Skeletal muscle cell (primary cell): ENCODE data around the gene DUSP7.

ENCODE experiments used
- DNase-seq: peaks from one replicate; pipeline ENCODE4 v3.0.0-alpha.2; 2010; ENCODE audit warnings: low read depth
- H3K4me3 ChIP-seq: 2 replicates; pipeline ENCODE4 v1.5.1; 2011; ENCODE audit warnings: low read depth, mild to moderate bottlenecking, control low read depth, low read length, moderate library complexity

The DUSP7 gene, protein sequence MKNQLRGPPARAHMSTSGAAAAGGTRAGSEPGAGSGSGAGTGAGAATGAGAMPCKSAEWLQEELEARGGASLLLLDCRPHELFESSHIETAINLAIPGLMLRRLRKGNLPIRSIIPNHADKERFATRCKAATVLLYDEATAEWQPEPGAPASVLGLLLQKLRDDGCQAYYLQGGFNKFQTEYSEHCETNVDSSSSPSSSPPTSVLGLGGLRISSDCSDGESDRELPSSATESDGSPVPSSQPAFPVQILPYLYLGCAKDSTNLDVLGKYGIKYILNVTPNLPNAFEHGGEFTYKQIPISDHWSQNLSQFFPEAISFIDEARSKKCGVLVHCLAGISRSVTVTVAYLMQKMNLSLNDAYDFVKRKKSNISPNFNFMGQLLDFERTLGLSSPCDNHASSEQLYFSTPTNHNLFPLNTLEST

DNA sequence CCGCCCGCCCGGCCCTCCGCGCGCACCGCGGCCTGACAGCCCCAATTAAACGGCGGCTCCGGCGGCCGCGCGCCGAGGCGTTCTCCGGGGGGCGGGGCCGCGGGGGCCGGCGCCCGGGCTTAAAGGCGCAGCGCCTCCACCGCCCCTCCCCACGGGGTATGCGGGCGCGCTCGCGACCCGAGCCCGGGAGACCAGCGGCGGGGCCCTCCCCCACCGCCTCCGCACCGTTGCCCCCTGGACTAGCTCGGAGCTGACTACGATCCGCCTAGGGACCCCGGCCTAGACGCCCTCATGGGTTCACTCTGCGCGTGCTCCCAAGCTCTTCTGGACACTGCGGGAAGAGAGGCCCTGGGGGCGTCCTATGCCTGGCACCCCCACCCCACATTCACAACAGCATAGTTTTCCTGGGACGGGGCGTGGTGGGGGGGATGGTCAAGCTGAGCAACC lies at the start of gene DUSP7:
Gene DUSP7, minus strand, starts transcription at position 51 of the 447 bp plus-strand sequence. CDS start 205 bp downstream, outside the sequence.
- DNase-seq: no peak

DNA sequence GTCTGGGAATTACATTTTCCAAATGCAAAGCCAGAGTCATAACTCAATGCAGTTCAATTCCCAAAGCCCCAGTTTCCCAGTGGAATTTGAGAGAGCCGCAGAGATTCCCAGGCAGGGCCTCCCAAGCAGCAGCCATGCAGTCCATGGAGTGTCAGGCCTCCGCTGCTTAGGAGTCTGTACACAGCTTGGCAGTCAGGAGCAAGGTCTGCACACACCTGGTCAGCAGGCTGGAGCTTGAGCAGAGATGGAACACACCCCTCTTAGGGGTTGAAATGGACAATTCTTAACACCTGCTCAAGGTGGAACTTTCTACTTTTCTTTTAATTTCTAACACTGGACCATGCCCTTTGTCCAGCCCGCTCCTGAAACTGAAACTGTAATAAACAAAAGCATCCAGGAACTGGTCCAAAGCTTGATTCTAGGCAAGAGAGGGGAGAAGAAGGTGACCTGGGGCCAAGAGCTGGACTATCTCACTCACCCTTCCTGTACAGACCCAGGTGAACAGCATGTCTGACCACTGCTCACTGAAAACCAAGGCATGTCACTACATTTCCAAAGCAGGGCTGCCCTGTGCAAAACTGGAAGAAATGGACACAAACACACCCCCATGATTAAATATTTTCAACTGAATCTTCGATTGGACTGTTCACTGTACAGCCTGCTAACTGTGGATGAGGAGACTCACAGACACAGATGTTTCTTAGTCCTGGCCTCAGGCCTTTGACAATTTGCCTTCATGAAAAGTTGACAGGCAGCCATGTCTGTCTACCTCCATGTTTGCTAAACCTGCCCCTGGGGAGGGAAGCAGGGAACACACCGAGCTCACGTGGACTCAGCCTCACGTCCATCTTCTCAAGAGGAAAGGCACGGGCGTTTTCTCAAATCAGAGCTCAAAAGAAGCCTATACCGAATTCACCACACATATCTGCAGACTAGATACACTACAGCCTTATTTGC lies 48.6 kb upstream of the DUSP7 start:
- DNase-seq: no peak
- H3K4me3 ChIP-seq: no peak overlapping the region

More for the DNA sequence above, at the start of gene DUSP7:
- H3K4me3 ChIP-seq: peak within 1 kb of the TSS; percentile 91

DNA sequence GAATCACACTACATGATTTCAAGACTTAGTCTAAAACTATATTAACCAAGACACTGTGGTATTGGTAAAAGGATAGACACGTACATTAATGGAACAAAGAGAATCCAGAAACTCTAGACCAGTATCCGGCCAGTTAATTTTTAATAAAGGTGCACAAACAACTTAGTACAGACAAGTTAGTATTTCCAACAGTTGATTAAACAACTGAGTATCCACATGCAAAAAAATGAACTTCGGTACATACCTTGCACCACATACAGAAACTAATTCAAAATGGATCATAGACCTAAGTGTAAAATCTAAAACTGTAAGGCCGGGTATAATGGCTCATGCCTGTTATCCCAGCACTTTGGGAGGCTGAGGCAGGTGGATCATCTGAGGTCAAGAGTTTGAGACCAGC lies 46.6 kb upstream of the DUSP7 start:
- no peak for DNase-seq
- no peak overlapping the region for H3K4me3 ChIP-seq

DNA sequence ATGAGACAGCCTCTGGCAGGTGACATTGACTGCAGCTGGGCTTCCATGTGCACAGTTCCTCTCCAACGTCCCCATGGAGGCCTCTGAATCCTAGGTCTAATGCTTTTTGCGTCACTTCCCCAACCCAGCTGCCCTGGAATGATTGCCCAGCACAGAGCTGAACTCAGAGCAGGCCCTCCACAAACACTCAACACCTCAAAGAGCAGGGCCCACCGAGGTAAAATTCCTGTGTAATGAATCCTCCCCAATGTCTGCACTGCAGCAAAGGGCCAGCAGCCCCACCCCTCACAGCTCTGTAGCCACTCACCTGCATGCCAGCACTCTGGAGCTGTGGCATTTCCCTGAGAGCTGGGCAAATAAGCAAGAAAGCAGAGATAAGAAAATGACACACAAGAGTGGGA lies 42.6 kb upstream of the DUSP7 start:
- DNase-seq: no peak

DNA sequence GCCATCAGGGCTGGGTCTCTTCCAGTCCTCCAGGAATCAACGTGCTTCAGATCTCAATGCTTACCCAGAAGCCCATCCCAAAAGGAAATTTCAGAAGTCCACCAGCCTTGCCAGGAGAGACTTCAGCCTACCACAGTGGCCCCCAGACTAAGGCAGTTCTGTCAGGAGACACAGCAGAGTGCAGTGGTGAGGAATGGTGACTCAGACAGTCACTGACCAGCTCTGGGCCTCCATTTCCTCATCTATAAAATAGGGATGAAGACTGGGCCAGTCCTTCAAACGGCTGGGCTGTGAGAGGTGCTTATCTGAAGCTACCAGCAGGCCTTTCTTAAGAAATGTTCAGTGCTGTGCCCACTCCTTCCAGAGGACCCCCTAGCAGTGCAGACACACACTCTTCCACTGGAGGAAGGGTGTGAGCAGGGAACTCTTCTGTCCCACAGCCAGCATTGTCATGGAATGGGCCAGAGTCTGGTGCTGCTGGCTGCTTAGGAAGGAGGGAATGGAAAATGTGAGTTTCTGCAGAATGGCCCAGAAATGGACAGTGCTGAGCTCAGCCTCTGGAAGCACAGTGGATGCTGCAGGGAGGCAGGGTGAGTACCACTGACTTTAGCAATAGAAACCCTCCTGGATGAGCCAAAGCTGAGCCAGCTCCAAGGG lies 41.6 kb upstream of the DUSP7 start:
- H3K4me3 ChIP-seq: no peak overlapping the region
- no peak for DNase-seq

More for the DNA sequence above, 42.6 kb upstream of the DUSP7 start:
- no peak overlapping the region for H3K4me3 ChIP-seq

DNA sequence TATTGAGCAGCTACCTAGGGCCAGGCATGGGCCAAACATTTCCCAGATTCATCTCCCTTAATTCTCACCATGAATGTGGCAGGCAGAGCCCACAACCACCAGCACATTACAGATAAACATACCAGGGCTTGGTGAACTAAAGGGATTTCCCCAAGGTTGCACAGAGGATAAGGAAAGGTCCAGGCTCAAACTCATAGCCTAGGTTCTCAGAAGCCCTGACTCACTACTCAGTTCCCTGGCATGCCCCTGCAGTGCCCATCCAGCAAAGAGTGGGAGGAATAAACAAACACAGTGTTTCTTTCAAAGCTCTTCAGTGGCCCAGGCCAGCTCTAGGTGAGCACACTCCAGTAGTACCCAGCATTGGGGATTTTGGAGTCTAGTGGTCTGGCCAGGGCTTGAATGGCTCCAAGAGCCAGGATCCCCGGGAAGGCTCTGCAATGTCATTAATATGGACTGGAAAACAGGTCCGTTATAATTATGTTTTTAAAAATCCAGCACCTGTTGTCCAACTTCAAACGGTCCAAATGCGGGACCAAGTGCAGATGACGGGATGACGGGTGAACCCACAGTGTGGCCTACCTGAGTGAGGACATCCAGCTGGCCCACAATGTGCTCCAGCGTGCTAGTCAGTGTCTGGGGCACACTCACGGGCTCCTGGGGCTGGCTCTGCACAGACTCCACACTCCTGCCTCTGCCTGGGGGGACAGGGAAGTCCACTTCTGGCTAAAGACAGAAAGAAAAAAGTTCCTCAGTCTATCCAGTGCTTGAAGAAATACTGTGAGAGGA lies 39.8 kb upstream of the DUSP7 start:
- no peak for DNase-seq
- H3K4me3 ChIP-seq: no peak overlapping the region

DNA sequence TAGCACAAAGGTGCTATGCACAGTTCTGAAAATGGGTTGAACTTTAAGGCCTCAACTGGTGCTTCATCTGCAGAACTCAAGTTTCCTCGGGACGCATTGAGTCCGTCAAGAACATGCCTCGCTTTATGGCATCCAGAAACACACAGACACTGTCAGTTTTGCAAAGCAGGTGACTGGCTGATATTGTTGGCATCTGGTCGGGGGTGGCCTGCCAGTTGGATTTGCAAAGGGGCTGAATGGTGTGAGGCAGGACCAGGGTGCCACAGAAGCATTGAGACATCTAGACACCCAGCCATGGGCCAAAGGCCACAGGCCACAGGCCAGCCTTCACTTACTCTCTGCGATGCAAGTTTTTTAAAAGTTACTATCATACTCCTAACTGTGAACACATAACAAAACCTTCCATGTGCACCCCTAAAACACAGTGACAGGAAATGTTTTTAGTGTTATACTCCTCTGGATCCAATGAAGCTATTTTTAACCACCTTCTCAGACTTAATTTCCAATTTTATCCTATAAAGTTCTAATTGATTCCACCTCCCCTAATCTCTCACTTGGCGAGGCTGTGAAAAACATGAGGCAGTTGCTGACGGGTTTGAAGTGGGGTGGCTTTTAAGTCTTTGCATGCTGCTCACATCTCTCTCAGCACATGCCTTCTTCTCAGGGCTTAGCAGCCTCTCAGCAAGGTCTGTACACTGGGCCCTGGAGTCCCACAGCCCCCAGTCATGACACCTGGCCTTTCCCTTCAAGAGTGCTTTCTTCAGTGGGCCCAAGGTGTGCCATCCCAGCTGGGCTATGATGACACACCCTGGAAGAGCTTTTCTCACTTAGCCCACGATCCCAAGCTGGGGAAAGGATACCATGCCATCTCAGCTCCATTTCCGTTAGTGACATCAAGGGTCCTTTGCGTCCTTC lies 38.5 kb upstream of the DUSP7 start:
- no peak overlapping the region for H3K4me3 ChIP-seq
- no peak for DNase-seq

DNA sequence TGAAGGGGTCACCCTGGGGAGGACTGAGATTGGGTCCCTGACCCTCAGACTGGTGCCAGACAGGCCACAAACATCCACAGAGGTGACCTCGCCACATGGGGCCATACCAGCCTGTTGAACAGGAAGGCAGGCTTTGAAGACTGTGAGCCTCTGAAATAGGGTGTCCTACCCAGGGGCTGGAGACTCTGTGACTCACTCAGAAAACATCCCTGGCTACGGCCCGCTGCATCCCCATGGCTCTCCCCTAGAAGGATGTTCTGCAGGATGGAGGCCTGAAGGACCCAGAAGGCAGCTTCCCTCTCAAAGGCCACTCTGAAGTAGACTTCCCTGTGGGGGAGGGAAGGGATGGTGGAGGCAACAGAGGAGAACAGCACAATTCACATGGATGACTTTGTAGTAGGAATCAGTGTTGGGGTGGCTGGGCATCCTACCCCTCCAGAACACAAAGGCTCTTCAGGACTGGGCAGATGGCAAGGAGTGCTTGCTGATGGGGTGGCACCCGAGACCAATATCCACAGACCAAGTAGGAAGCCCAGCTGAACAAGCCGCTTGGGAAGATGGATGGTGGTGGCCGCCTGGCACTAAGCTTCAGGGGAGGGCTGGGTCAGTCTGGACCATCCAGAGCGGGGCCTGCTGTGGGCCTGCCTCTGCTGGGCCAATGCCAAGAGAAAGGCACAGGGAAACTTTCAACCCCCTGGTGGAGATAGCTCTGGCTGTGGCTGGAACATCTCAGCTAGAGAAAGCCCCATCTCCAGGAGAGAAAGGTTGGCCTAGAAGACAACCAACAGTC lies 37.6 kb upstream of the DUSP7 start:
- H3K4me3 ChIP-seq: no peak overlapping the region
- DNase-seq: peak; percentile 16

DNA sequence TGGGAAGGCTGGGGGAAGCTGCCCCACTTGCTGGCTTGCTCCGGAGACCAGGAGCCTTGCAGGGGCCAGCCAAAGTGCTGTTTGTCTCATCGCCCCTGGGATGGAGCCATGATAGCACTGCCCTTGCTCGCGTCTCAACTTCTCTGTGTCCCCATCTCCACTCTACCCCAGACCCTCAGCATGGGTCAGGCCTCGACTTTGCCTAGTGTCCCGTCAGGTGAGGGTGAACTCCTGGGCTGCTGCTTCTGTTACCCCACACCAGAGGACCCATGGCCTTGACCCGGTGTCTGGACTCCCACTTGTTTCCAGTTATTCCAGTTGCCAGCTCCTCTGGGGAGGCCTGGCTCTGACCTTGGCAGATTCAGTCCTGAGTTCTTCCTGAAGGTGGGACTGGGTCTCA lies 36.5 kb upstream of the DUSP7 start:
- no peak overlapping the region for H3K4me3 ChIP-seq
- no peak for DNase-seq

DNA sequence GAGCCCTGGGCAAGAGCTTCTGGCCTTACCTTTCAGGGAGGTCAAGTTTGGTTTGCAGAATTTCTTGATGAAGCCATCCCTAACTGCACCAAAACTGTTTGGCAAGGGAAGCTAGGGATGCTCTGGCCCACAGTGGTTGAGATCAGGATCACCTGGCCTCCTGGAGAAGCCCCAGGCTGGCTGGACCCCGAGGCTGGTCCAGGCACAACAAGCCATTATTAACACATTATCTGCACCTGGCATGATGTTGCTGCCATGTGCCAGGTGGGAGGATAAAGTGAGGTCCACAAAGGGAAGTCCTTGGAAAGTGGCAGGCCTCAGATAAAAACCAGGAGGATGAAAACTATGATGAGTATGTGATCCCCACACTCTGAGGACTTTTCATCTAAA lies 35.9 kb upstream of the DUSP7 start:
- DNase-seq: no peak
- no peak overlapping the region for H3K4me3 ChIP-seq

DNA sequence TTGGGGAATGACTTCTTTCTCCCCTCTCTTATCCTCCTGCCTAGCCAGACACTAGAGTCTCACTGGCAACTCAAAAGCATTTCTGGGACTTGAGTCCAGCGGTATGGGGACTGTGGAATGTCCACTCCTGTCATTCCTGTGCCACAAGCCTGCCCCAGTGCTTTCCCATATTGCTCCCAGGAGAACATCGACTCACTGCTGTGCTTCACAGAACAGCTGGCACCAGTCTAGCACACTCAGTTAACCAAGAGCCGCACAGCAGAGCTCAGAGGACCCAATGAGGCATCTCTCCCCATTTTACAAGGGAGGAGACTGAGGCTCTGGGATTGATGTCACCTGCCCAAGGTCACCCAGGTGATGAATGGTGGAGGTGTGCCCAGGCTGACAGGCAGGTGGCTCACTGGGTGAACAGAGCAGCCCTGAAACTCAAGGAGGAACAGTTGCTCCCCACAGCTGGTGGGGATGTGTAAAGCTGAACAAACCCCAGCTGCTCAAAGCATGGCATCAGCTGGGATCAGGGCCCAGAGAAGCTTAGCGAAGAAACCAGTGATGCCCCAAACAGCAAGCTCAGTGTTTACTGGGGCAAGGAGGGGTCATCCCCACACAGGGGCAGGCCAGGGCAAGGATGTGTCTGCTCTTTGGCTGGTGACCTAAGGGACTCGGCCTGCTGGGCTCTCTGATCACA lies 35.4 kb upstream of the DUSP7 start:
- peak; percentile 36 for DNase-seq
- no peak overlapping the region for H3K4me3 ChIP-seq

DNA sequence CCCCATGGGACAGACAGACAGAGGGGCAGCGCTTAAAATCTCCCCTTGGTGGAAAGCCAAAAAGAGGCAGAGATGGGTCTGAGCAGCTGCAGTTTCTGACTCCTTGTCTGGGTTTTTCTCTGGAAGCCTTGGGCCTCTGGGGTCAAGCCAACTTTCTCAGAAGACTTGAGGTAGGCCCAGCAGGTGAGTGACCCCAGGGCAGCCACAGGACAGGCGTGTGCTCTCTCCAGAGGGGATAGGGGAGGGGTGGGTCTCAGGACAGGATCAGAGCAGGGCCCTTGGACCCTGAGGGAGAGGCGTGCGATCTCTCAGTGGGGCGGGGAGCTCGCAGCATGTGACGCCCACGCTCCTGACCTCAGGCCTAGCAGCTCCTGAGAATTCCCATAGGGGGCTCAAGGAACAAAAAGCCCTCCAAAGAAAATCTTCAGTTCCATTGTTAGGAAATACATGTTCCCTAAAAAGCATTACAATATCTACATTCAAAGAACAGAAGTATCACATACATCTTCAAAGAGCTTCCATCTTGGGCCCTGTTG lies 34.6 kb upstream of the DUSP7 start:
- no peak overlapping the region for H3K4me3 ChIP-seq
- peak; percentile 25 for DNase-seq

DNA sequence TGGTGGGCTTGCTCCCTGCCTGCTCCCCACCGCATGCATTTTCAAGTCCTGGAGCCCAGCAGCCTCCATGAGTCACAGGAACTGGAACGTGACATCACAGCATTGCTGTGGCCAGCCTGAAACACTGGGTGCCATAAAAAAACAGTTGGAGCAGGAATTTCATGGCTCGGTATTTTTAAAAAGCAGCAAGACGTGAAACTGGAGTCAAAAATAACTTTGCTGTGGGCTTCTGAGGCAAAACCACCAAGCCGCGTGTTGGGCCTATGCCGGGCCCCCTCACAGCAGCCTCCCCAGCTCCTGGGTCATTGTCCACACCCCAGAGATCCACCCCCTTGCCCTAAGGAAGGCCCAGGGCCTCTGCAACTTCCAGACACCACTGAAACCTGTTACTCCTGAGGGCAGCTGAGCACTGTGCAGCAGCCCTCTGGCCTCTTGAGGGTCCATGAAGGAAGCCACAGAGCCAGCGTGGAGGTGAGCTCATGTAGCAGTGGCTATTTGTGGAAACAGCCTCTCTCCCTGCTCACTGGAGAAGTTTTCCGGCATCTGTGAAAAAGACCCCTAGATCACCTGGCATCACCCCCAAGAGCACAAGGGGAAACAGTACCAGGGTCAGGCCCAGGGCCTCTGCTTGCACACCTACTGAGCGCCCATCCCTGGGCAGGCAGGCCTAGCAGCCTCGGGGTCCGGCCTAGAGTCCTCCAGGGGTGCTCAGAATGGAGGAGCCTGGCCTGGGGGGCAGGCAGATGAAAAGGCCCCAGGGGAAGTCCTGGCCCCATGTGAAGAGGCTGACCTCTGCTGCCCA lies 34.0 kb upstream of the DUSP7 start:
- H3K4me3 ChIP-seq: no peak overlapping the region
- peak; percentile 79 for DNase-seq

DNA sequence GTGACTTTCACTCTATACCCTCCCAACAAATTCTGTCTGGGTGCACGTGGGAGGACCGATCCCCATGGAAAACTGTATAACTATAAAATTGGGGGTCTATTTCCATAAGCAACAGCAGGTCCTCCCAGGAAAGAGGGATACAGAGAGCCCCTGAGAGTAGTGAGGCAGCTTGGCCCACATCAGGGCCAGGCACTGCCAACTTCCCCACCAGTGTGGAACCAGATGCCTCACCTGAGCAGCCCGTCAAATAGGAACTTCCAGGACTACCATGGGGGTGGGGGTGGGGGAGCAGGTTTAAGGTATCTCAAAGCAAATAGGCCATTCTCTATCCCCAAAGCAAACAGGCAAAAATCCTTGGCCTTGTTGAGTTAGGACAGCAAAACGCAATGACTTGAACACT lies 33.3 kb upstream of the DUSP7 start:
- H3K4me3 ChIP-seq: no peak overlapping the region
- no peak for DNase-seq

DNA sequence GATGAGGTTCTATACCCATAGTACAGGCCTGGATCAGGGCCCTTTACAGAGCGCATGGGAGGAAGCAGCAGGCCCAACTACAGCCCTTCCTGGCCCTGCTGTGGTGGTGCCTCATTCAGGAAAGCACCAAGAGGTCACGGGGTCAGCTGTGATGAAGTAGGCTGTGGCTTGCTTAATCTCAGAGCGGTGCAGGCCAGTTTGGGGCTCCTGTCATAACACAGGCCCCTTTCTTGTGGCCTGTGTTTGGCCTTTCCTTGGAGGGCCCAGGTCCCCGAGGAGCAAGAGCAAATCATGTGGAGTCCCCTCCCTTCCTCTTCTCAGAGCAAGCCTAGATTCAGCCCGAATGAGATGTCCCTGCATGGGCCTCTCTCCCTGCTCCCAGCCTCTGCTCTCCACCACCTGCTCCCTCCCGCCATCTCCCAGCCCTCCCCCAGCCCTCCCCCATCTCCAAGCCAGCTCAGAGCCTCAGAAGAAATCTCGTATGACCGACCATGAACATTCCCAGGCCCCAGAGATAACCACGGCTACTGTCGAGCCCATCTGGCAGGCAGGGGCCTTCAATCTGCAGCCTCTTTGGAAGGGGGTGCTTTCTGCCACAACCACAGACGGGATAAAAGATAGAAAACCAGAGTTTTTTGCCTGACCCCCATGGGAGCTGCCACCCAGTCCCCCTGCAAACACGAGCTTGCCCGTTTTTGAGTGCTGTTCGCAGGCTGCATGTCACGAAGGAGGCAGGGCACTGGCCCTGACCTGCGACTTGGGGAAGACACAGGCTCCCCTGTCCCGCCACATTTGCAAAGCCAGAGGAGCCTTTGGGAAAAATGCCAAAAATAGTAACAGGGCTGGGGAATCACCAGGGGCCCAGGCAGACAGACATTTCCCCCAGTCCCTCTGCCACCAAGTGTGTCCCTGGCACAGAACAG lies 32.3 kb upstream of the DUSP7 start:
- DNase-seq: peak; percentile 65
- H3K4me3 ChIP-seq: no peak overlapping the region
